HEK293 (cell line): ENCODE measurements around the gene SP7.
A peak's percentile ranks its signal among the peaks of the same experiment; 100 is the strongest.

Source experiments
- BCL11A ChIP-seq: fragments of 450-650 bp; formaldehyde crosslinking; IDR thresholded peaks from 2 replicates; pipeline ENCODE4 v1.5.1; 2016; ENCODE audit warnings: low read depth, missing biosample characterization, missing genetic modification characterization
- KLF16 ChIP-seq: fragments of 450-650 bp; formaldehyde crosslinking; IDR thresholded peaks from 2 replicates; pipeline ENCODE4 v1.5.1; 2017; ENCODE audit warnings: missing biosample characterization, missing genetic modification characterization
- KLF8 ChIP-seq: fragments of 450-650 bp; formaldehyde crosslinking; IDR thresholded peaks from 2 replicates; pipeline ENCODE4 v1.5.1; 2016; ENCODE audit warnings: missing biosample characterization, missing genetic modification characterization
- OVOL3 ChIP-seq: fragments of 450-650 bp; formaldehyde crosslinking; IDR thresholded peaks from 2 replicates; pipeline ENCODE4 v1.5.1; 2016; ENCODE audit warnings: missing biosample characterization, missing genetic modification characterization
- SCRT2 ChIP-seq: fragments of 450-650 bp; formaldehyde crosslinking; IDR thresholded peaks from 2 replicates; pipeline ENCODE4 v1.5.1; 2016; ENCODE audit warnings: missing biosample characterization, missing genetic modification characterization
- ZBTB1 ChIP-seq: fragments of 450-650 bp; formaldehyde crosslinking; IDR thresholded peaks from 2 replicates; pipeline ENCODE4 v1.5.1; 2016; ENCODE audit warnings: missing biosample characterization, missing genetic modification characterization
- ZEB2 ChIP-seq: fragments of 450-650 bp; formaldehyde crosslinking; IDR thresholded peaks from 2 replicates; pipeline ENCODE4 v1.5.1; 2016; ENCODE audit warnings: missing biosample characterization, missing genetic modification characterization
- ZNF114 ChIP-seq: fragments of 450-650 bp; formaldehyde crosslinking; IDR thresholded peaks from 2 replicates; pipeline ENCODE4 v1.5.0; 2017; ENCODE audit warnings: missing biosample characterization, missing genetic modification characterization
- ZNF140 ChIP-seq: fragments of 450-650 bp; formaldehyde crosslinking; IDR thresholded peaks from 2 replicates; pipeline ENCODE4 v1.5.1; 2016; ENCODE audit warnings: missing biosample characterization, missing genetic modification characterization
- ZNF157 ChIP-seq: fragments of 450-650 bp; formaldehyde crosslinking; IDR thresholded peaks from 2 replicates; pipeline ENCODE4 v1.5.1; 2016; ENCODE audit warnings: missing biosample characterization, missing genetic modification characterization
- ZNF24 ChIP-seq: fragments of 450-650 bp; formaldehyde crosslinking; IDR thresholded peaks from 2 replicates; pipeline ENCODE4 v1.5.1; 2016; ENCODE audit warnings: missing biosample characterization, missing genetic modification characterization
- ZNF335 ChIP-seq: fragments of 450-650 bp; formaldehyde crosslinking; conservative IDR thresholded peaks from 2 replicates; pipeline ENCODE4 v1.5.1; 2016; ENCODE audit warnings: missing biosample characterization, missing genetic modification characterization
- ZNF48 ChIP-seq: fragments of 450-650 bp; formaldehyde crosslinking; IDR thresholded peaks from 2 replicates; pipeline ENCODE4 v1.5.1; 2016; ENCODE audit warnings: missing biosample characterization, missing genetic modification characterization
- TF ChIP-seq, protein P1 (sequence below): fragments of 450-650 bp; IDR thresholded peaks from 2 replicates; pipeline ENCODE4 v1.5.1; 2018; ENCODE audit warnings: missing biosample characterization, mild to moderate bottlenecking, missing genetic modification characterization
- TF ChIP-seq, protein P2 (sequence below): fragments of 450-650 bp; formaldehyde crosslinking; IDR thresholded peaks from 2 replicates; pipeline ENCODE4 v1.5.1; 2016; ENCODE audit warnings: missing biosample characterization, missing genetic modification characterization
- TF ChIP-seq, protein P3 (sequence below): fragments of 450-650 bp; formaldehyde crosslinking; IDR thresholded peaks from 2 replicates; pipeline ENCODE4 v1.5.1; 2016; ENCODE audit warnings: missing biosample characterization, missing genetic modification characterization
- TF ChIP-seq, protein P4 (sequence below): fragments of 450-650 bp; formaldehyde crosslinking; IDR thresholded peaks from 2 replicates; pipeline ENCODE4 v1.5.1; 2016; ENCODE audit warnings: missing biosample characterization, missing genetic modification characterization
- TF ChIP-seq, protein P5 (sequence below): fragments of 450-650 bp; formaldehyde crosslinking; IDR thresholded peaks from 2 replicates; pipeline ENCODE4 v1.5.1; 2016; ENCODE audit warnings: missing biosample characterization, missing genetic modification characterization
- TF ChIP-seq, protein P6 (sequence below): fragments of 450-650 bp; formaldehyde crosslinking; IDR thresholded peaks from 2 replicates; pipeline ENCODE4 v1.5.1; 2016; ENCODE audit warnings: missing biosample characterization, missing genetic modification characterization
- TF ChIP-seq, protein P7 (sequence below): fragments of 450-650 bp; formaldehyde crosslinking; IDR thresholded peaks from 2 replicates; pipeline ENCODE4 v1.5.1; 2016; ENCODE audit warnings: missing biosample characterization, missing genetic modification characterization
- TF ChIP-seq, protein P8 (sequence below): fragments of 450-650 bp; formaldehyde crosslinking; IDR thresholded peaks from 2 replicates; pipeline ENCODE4 v1.5.1; 2016; ENCODE audit warnings: missing biosample characterization, missing genetic modification characterization

Gene SP7

DNA sequence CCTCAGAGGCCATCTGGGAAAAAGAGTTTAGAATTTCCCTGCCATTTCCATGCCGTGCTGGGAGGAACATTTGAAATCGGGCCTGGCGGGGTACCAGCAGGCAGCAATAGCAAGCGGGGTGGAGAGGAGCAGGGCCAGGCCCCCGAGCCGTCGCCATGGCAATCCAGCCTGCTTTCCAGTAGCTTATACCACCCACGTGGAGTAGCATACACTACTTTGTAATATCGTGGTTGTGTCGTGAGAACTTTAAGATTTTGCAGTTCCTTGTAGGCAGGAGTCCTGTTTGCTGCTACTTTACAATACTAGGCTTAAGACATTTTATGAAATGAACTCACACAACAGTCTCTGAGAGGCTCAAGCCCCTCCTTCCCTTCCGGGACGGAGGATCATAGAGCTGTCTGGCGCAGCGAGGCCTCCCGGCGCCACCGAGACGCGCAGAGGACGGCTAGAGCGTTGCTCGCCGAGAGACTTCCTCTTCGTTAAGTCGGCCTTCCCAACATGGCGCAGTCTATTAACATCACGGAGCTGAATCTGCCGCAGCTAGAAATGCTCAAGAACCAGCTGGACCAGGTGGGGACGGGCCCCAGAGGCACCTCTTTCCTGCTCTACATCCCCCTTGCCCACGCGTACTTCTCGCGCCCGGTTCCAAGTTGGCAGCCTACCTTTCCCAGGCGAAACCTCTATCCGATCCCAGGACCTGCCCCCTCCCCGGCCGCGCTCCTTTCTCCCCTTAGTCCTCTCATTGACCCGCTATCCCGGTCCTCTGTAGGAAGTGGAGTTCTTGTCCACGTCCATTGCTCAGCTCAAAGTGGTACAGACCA is 40.9 kb downstream of the SP7 start, which contains the start of gene PFDN5 (continued):
- TF ChIP-seq, protein P1, sequence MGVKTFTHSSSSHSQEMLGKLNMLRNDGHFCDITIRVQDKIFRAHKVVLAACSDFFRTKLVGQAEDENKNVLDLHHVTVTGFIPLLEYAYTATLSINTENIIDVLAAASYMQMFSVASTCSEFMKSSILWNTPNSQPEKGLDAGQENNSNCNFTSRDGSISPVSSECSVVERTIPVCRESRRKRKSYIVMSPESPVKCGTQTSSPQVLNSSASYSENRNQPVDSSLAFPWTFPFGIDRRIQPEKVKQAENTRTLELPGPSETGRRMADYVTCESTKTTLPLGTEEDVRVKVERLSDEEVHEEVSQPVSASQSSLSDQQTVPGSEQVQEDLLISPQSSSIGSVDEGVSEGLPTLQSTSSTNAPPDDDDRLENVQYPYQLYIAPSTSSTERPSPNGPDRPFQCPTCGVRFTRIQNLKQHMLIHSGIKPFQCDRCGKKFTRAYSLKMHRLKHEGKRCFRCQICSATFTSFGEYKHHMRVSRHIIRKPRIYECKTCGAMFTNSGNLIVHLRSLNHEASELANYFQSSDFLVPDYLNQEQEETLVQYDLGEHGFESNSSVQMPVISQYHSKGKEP, result no peak
- TF ChIP-seq SCRT2 (tag by site-specific recombination), result no peak
- TF ChIP-seq, protein P2, sequence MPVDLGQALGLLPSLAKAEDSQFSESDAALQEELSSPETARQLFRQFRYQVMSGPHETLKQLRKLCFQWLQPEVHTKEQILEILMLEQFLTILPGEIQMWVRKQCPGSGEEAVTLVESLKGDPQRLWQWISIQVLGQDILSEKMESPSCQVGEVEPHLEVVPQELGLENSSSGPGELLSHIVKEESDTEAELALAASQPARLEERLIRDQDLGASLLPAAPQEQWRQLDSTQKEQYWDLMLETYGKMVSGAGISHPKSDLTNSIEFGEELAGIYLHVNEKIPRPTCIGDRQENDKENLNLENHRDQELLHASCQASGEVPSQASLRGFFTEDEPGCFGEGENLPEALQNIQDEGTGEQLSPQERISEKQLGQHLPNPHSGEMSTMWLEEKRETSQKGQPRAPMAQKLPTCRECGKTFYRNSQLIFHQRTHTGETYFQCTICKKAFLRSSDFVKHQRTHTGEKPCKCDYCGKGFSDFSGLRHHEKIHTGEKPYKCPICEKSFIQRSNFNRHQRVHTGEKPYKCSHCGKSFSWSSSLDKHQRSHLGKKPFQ (tag by site-specific recombination), result no peak
- TF ChIP-seq, protein P3, sequence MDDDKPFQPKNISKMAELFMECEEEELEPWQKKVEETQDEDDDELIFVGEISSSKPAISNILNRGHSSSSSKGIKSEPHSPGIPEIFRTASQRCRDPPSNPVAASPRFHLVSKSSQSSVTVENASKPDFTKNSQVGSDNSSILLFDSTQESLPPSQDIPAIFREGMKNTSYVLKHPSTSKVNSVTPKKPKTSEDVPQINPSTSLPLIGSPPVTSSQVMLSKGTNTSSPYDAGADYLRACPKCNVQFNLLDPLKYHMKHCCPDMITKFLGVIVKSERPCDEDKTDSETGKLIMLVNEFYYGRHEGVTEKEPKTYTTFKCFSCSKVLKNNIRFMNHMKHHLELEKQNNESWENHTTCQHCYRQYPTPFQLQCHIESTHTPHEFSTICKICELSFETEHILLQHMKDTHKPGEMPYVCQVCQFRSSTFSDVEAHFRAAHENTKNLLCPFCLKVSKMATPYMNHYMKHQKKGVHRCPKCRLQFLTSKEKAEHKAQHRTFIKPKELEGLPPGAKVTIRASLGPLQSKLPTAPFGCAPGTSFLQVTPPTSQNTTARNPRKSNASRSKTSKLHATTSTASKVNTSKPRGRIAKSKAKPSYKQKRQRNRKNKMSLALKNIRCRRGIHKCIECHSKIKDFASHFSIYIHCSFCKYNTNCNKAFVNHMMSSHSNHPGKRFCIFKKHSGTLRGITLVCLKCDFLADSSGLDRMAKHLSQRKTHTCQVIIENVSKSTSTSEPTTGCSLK (tag by site-specific recombination), result no peak
- TF ChIP-seq OVOL3 (tag by site-specific recombination), result 0 out of 2 replicates have a peak, but pooled peaks have one; percentile 33
- TF ChIP-seq ZNF157 (tag by site-specific recombination), result no peak
- no peak for TF ChIP-seq ZNF48
- no peak for TF ChIP-seq ZNF140
- peak; percentile 94 for TF ChIP-seq ZNF335
- TF ChIP-seq KLF16 (tag by site-specific recombination), result peak; percentile 84
- TF ChIP-seq, protein P4, sequence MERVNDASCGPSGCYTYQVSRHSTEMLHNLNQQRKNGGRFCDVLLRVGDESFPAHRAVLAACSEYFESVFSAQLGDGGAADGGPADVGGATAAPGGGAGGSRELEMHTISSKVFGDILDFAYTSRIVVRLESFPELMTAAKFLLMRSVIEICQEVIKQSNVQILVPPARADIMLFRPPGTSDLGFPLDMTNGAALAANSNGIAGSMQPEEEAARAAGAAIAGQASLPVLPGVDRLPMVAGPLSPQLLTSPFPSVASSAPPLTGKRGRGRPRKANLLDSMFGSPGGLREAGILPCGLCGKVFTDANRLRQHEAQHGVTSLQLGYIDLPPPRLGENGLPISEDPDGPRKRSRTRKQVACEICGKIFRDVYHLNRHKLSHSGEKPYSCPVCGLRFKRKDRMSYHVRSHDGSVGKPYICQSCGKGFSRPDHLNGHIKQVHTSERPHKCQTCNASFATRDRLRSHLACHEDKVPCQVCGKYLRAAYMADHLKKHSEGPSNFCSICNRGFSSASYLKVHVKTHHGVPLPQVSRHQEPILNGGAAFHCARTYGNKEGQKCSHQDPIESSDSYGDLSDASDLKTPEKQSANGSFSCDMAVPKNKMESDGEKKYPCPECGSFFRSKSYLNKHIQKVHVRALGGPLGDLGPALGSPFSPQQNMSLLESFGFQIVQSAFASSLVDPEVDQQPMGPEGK, result peak; percentile 53; the same call in 1 of the 2 replicates
- no peak for TF ChIP-seq ZNF114 (tag by site-specific recombination)
- TF ChIP-seq, protein P5, sequence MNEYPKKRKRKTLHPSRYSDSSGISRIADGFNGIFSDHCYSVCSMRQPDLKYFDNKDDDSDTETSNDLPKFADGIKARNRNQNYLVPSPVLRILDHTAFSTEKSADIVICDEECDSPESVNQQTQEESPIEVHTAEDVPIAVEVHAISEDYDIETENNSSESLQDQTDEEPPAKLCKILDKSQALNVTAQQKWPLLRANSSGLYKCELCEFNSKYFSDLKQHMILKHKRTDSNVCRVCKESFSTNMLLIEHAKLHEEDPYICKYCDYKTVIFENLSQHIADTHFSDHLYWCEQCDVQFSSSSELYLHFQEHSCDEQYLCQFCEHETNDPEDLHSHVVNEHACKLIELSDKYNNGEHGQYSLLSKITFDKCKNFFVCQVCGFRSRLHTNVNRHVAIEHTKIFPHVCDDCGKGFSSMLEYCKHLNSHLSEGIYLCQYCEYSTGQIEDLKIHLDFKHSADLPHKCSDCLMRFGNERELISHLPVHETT (tag by site-specific recombination), result peak; percentile 91
- peak; percentile 60; the same call in 1 of the 2 replicates for TF ChIP-seq KLF8 (tag by site-specific recombination)
- TF ChIP-seq ZNF24, result peak; percentile 76; the same call in 1 of the 2 replicates
- TF ChIP-seq BCL11A (tag by site-specific recombination), result no peak
- TF ChIP-seq, protein P6, sequence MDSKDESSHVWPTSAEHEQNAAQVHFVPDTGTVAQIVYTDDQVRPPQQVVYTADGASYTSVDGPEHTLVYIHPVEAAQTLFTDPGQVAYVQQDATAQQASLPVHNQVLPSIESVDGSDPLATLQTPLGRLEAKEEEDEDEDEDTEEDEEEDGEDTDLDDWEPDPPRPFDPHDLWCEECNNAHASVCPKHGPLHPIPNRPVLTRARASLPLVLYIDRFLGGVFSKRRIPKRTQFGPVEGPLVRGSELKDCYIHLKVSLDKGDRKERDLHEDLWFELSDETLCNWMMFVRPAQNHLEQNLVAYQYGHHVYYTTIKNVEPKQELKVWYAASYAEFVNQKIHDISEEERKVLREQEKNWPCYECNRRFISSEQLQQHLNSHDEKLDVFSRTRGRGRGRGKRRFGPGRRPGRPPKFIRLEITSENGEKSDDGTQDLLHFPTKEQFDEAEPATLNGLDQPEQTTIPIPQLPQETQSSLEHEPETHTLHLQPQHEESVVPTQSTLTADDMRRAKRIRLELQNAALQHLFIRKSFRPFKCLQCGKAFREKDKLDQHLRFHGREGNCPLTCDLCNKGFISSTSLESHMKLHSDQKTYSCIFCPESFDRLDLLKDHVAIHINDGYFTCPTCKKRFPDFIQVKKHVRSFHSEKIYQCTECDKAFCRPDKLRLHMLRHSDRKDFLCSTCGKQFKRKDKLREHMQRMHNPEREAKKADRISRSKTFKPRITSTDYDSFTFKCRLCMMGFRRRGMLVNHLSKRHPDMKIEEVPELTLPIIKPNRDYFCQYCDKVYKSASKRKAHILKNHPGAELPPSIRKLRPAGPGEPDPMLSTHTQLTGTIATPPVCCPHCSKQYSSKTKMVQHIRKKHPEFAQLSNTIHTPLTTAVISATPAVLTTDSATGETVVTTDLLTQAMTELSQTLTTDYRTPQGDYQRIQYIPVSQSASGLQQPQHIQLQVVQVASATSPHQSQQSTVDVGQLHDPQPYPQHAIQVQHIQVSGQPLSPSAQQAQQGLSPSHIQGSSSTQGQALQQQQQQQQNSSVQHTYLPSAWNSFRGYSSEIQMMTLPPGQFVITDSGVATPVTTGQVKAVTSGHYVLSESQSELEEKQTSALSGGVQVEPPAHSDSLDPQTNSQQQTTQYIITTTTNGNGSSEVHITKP (tag by site-specific recombination), result peak; percentile 93
- no peak for TF ChIP-seq ZBTB1 (tag by site-specific recombination)
- TF ChIP-seq, protein P7, sequence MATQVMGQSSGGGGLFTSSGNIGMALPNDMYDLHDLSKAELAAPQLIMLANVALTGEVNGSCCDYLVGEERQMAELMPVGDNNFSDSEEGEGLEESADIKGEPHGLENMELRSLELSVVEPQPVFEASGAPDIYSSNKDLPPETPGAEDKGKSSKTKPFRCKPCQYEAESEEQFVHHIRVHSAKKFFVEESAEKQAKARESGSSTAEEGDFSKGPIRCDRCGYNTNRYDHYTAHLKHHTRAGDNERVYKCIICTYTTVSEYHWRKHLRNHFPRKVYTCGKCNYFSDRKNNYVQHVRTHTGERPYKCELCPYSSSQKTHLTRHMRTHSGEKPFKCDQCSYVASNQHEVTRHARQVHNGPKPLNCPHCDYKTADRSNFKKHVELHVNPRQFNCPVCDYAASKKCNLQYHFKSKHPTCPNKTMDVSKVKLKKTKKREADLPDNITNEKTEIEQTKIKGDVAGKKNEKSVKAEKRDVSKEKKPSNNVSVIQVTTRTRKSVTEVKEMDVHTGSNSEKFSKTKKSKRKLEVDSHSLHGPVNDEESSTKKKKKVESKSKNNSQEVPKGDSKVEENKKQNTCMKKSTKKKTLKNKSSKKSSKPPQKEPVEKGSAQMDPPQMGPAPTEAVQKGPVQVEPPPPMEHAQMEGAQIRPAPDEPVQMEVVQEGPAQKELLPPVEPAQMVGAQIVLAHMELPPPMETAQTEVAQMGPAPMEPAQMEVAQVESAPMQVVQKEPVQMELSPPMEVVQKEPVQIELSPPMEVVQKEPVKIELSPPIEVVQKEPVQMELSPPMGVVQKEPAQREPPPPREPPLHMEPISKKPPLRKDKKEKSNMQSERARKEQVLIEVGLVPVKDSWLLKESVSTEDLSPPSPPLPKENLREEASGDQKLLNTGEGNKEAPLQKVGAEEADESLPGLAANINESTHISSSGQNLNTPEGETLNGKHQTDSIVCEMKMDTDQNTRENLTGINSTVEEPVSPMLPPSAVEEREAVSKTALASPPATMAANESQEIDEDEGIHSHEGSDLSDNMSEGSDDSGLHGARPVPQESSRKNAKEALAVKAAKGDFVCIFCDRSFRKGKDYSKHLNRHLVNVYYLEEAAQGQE (tag by site-specific recombination), result 0 out of 2 replicates have a peak, but pooled peaks have one; percentile 19
- peak; percentile 69 for TF ChIP-seq ZEB2 (tag by site-specific recombination)
- TF ChIP-seq, protein P8, sequence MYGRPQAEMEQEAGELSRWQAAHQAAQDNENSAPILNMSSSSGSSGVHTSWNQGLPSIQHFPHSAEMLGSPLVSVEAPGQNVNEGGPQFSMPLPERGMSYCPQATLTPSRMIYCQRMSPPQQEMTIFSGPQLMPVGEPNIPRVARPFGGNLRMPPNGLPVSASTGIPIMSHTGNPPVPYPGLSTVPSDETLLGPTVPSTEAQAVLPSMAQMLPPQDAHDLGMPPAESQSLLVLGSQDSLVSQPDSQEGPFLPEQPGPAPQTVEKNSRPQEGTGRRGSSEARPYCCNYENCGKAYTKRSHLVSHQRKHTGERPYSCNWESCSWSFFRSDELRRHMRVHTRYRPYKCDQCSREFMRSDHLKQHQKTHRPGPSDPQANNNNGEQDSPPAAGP (tag by site-specific recombination), result peak; percentile 73; the same call in 1 of the 2 replicates
